Measurements from ENCODE around the gene NIPBL.
"Not testable (repeated sequence)": the region's sequence is repeated elsewhere in the genome, so short reads cannot be mapped to it uniquely, and the experiment has no call there.

NIPBL gene

DNA sequence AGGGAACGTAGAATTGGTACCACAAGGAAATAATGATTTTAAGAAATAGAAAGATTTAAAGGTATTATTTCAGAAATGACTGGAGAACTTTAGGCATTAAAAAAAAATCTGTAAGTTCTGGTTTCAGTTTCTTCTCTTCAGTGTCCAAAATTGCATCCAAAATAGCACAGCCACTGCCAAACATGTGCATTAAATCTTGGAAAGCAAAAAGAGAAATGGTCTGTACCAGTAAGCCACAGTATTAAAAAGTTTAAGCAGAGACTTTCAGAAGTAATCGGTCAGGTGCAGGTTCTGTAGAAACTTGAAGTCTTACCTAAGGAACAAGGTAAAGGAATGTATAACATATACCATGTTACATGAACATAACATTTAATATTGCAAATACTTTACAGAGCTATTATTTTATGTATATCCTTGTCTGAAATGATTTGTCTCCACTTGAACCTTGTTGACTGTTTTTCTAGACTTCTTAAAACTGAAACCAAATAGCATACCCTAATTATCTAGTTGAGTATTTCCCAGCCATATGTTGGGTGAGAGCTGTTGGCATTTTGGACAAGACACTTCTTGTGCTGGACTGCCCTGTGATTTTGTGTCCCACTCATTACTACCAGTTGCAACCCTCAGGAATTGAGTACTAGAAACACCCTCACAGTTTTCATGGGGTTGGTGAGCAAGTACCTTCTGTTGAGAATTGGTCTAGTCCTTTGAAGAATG, 32.1 kb downstream of the NIPBL start:
- DNase-seq: no peak

GRCh38 chr5:36915653-36916052, 39.1 kb downstream of the NIPBL start:
- no peak for DNase-seq

DNA sequence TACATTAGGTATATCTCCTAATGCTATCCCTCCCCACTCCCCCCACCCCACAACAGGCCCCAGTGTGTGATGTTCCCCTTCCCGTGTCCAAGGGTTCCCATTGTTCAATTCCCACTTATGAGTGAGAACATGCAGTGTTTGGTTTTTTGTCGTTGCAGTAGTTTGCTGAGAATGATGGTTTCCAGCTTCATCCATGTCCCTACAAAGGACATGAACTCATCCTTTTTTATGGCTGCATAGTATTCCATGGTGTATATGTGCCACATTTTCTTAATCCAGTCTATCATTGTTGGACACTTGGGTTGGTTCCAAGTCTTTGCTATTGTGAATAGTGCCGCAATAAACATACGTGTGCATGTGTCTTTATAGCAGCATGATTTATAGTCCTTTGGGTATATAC, 40.0 kb downstream of the NIPBL start:
- DNase-seq: not testable (repeated sequence)

GRCh38 chr5:36917358-36917757, 40.8 kb downstream of the NIPBL start:
- not testable (repeated sequence) for DNase-seq

GRCh38 chr5:36919238-36919637, 42.7 kb downstream of the NIPBL start:
- DNase-seq: no peak

GRCh38 chr5:36919650-36920049, 43.1 kb downstream of the NIPBL start:
- no peak for DNase-seq

DNA sequence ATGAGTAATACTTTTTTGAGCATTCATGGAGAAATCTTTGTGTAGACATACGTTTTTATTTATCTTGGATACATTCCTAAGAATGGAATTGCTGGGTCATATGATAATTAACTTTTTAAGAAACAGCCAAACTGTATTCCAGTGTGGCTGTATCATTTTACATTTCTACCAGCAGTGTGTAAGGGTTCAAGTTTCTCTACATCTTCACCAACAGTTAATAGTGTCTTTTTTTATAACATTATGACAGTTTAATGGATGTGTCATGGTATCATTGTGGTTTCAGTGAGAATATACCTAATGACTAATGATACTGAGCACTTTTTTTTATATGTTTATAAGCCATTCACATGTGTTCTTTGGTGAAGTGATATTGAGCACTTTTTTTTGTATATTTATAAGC, 52.4 kb downstream of the NIPBL start:
- DNase-seq: no peak

- no peak for DNase-seq
Observed at GRCh38 chr5:36929438-36929837, 52.9 kb downstream of the NIPBL start.

- no peak for DNase-seq
Observed at GRCh38 chr5:36932056-36932455, 55.5 kb downstream of the NIPBL start.

DNA sequence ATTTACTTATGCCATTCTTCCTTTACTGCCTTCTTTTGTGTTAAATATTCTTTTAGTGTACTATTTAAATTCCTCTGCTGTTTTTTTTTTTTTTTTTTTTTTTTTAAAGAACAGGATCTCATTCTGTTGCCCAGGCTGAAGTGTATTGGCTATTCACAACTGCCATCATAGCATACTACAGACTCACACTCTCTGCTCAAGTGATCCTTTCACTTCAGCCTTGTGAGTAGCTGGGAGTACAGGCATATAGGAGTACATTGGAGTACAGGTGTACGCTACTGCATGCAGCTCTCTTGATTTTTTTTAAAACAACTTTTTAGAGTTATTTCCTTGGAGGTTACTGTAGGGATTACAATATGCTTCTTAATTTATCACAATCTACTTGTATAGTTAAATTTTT, 56.1 kb downstream of the NIPBL start:
- no peak for DNase-seq

GRCh38 chr5:36934740-36935356, 58.3 kb downstream of the NIPBL start:
- no peak for DNase-seq

DNA sequence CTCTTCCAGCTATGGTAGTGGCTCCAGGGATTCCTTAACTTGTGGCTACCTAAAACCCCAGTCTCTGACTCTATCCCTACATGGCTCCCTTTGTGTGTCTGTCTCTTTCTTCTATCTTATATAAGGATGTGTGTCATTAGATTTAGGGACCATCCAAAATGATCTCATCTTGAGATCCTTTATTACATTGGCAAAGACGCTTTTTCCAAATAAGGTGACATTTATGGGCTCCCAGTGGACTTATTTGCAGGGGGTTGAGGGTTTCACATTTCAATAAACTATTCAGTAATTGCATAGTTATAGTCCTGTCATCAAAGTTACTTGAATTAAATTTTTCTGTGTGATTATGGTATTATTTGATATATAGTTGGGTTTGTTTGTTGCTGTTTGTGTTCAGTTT, 59.2 kb downstream of the NIPBL start:
- no peak for DNase-seq

DNA sequence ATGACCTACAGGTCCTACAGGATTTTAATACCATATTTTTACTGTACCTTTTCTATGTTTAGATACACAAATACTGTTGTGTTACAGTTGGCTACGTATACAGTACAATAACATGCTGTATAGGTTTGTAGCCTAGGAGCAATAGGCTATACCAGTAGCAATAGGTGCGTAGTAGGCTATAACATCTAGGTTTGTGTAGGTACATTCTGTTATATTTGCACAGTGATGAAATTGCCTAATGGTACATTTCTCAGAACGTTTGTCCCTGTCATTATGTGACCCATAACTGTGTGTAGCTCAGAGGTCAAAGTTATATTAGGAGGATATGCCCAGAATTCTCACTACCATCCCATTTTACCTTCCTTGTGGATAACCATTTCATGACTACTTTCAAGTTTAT, 59.7 kb downstream of the NIPBL start:
- DNase-seq: no peak

- DNase-seq: no peak
Observed at GRCh38 chr5:36938129-36938528, 61.6 kb downstream of the NIPBL start.

DNA sequence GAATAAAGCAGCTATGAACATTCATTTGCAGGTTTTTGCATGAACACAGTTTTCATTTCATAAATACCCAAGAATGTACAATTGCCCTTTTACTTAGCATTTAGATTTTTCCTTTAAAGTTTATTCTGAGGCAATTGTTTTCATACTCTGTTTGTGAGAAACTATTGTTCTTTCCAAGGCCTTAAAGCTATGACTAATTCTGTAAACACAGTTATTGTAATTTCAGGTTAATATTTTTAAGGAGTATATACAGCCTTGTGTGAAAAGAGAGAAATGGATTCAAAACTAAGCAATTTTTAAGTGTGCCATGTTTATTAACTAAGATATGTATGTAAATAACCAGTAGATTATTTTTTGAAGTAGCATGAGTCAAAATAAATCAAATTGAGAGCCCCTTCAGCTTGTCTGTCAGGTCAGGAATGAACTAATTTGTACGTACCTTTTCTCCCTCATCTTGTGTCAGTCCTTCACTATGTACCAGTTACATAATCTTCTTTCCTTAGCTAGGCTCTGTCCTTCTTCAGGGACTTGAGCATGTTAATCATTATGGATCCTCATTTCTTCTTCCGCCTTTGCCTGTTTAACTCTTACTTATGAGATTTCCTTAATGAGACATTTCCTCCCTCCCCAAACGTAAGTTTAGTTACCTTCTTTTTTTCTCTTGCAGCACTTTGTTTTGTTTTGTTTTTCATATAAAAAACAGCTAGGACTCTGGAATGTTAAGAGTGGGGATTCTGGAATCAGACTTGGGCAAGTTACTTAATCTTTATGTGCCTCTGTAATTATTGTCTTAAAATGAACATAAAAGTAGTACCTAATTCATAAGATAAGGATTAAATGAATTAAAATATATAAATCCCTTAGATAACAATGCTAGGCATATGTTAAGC, 63.6 kb downstream of the NIPBL start:
- no peak for DNase-seq

- no peak for DNase-seq
Observed at GRCh38 chr5:36943584-36943983, 67.0 kb downstream of the NIPBL start.

DNA sequence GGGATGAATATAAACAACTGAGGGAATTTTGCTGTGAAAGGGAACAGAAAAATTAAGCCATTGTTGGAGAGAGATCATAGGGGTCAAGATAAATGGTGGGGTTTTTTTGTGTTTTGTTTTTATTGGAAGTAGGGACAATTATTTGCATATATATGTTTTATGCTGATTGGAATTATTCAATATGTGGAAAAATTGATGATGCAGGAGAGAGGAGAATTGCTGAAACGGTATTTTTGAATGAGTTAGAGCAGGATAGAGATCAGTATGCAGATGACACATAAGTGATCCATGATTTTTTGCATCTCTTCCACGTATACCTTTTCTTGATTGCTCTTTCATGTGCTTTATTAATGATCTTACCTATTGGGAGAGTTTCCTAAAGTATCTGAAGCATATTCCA, 67.5 kb downstream of the NIPBL start:
- DNase-seq: no peak

GRCh38 chr5:36944607-36945225, 68.1 kb downstream of the NIPBL start:
- no peak for DNase-seq

- no peak for DNase-seq
Observed at GRCh38 chr5:36945687-36946086, 69.1 kb downstream of the NIPBL start.

- no peak for DNase-seq
Observed at GRCh38 chr5:36946101-36946500, 69.5 kb downstream of the NIPBL start.

DNA sequence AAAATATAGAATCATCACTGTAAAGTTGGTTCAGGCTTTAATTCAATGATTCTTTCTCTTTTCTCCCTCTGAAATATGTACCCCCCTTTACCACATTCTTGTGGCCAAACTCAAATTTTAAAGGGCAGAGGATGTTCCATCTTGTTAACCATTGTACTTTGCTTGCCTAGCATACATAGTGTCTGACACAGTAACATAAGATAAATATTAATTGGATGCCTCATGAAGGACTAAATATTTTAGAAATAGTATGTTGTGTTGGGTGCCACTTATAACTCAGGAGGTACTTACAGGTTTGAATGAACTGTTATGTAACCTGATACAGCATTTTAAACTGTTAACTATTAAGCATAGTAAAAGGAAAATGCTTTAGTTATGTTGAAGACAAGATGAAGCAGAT, 71.5 kb downstream of the NIPBL start:
- DNase-seq: no peak

DNA sequence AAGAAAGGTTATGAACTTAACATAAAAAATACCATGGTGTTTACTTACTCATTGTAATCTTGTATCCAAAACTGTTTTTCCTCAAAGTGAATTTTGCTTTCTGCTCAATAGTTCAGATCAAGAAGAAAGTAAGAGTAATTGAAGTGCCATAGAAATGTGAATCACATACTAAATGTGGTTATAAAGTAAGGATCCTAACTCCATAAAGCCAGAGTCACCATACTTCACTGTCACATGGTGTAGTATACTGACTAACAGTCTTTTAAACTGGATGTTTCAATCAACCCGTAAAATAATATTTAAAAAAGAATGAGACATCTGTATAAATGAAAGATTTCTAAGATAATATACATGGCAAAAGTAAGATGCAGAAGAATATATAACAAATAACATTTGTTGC, 72.1 kb downstream of the NIPBL start:
- DNase-seq: no peak

GRCh38 chr5:36949593-36949992, 73.0 kb downstream of the NIPBL start:
- no peak for DNase-seq
